Liver (tissue), 9 donors: ENCODE data around the gene IL26. TPM values are rescaled to one million over a fixed set of nuclear protein-coding genes. Genes with fewer than 3 reads are reported as not detected.

Source experiments
- DNase-seq: peaks from one replicate; pipeline ENCODE4 v3.0.0-alpha.2; 2017; ENCODE audit warnings: low spot score
- H3K27ac ChIP-seq, 2 donors: one replicate each; pipeline ENCODE4 v1.7.0; 2013; ENCODE audit warnings: inconsistent platforms in 2 of 2, low read length in 2 of 2, control low read depth in 1 of 2, low read depth in 1 of 2, mild to moderate bottlenecking in 1 of 2
- H3K27me3 ChIP-seq, 4 donors: one replicate each; pipeline versions ENCODE4 v1.6.1 to v1.7.0; 2013; ENCODE audit warnings: low read length in 3 of 4, inconsistent platforms in 1 of 4, mild to moderate bottlenecking in 1 of 4, moderate library complexity in 1 of 4; ENCODE audit not compliant: control insufficient read depth in 4 of 4, insufficient read depth in 4 of 4
- H3K36me3 ChIP-seq, 4 donors: one replicate each; pipeline versions ENCODE4 v1.6.1 to v1.7.0; 2013; ENCODE audit warnings: low read length in 3 of 4, mild to moderate bottlenecking in 3 of 4, low read depth in 1 of 4, moderate library complexity in 1 of 4; ENCODE audit not compliant: control insufficient read depth in 4 of 4, insufficient read depth in 3 of 4
- H3K4me1 ChIP-seq, 4 donors: one replicate each; pipeline versions ENCODE4 v1.6.1 to v1.7.0; 2013; ENCODE audit warnings: low read length in 3 of 4, mild to moderate bottlenecking in 3 of 4, moderate library complexity in 1 of 4; ENCODE audit not compliant: control insufficient read depth in 4 of 4, insufficient read depth in 4 of 4
- H3K4me3 ChIP-seq, 3 donors: one replicate each; pipeline versions ENCODE4 v1.6.1 to v1.7.0; 2013; ENCODE audit warnings: low read length in 3 of 3, control low read depth in 1 of 3, low read depth in 1 of 3, mild to moderate bottlenecking in 1 of 3
- H3K9ac ChIP-seq, 2 donors: one replicate each; pipeline ENCODE4 v1.7.0; 2013; ENCODE audit warnings: low read length in 2 of 2, mild to moderate bottlenecking in 2 of 2, moderate library complexity in 2 of 2, control low read depth in 1 of 2, low read depth in 1 of 2
- H3K9me3 ChIP-seq, 4 donors: one replicate each; pipeline versions ENCODE4 v1.6.1 to v1.7.0; 2013; ENCODE audit warnings: low read length in 3 of 4; ENCODE audit not compliant: control insufficient read depth in 4 of 4
- ATF3 ChIP-seq: IDR thresholded peaks from 2 replicates; pipeline ENCODE4 v1.6.1; 2016; ENCODE audit warnings: antibody characterized with exemption
- CTCF ChIP-seq: fragments of 150-350 bp; IDR thresholded peaks from 2 replicates; pipeline ENCODE4 v1.5.1; 2017; ENCODE audit warnings: improper control_type of control experiment, low read depth, low read length; ENCODE audit not compliant: missing input control
- EGR1 ChIP-seq, 2 donors: IDR thresholded peaks; 2 replicates each; pipeline ENCODE4 v1.6.1; 2016 to 2018; ENCODE audit warnings: antibody characterized with exemption in 2 of 2, low read depth in 2 of 2
- FOXA1 ChIP-seq: IDR thresholded peaks from 2 replicates; pipeline ENCODE4 v1.6.1; 2016; ENCODE audit warnings: antibody characterized with exemption
- FOXA2 ChIP-seq: IDR thresholded peaks from 2 replicates; pipeline ENCODE4 v1.6.1; 2016; ENCODE audit warnings: antibody characterized with exemption
- GABPA ChIP-seq, 2 donors: IDR thresholded peaks in 1 of 2; conservative IDR thresholded peaks in 1 of 2; 2 replicates each; pipeline ENCODE4 v1.6.1; 2016; ENCODE audit warnings: antibody characterized with exemption in 2 of 2, mild to moderate bottlenecking in 1 of 2, moderate library complexity in 1 of 2
- HNF4A ChIP-seq, 2 donors: conservative IDR thresholded peaks; 2 replicates each; pipeline ENCODE4 v1.6.1; 2016; ENCODE audit warnings: antibody characterized with exemption in 2 of 2, mild to moderate bottlenecking in 2 of 2
- HNF4G ChIP-seq: IDR thresholded peaks from 2 replicates; pipeline ENCODE4 v1.6.1; 2016; ENCODE audit warnings: antibody characterized with exemption
- JUND ChIP-seq, 2 donors: IDR thresholded peaks; 2 replicates each; pipeline ENCODE4 v1.6.1; 2016; ENCODE audit warnings: antibody characterized with exemption in 2 of 2
- MAX ChIP-seq: IDR thresholded peaks from 2 replicates; pipeline ENCODE4 v1.6.1; 2016; ENCODE audit warnings: antibody characterized with exemption
- NR2F2 ChIP-seq: IDR thresholded peaks from 2 replicates; pipeline ENCODE4 v1.6.1; 2016; ENCODE audit warnings: antibody characterized with exemption
- RAD21 ChIP-seq, 2 donors: IDR thresholded peaks; 2 replicates each; pipeline ENCODE4 v1.6.1; 2016; ENCODE audit warnings: antibody characterized with exemption in 2 of 2, mild to moderate bottlenecking in 2 of 2
- REST ChIP-seq: IDR thresholded peaks from 2 replicates; pipeline ENCODE4 v1.6.1; 2016; ENCODE audit warnings: antibody characterized with exemption, mild to moderate bottlenecking
- RXRA ChIP-seq, 2 donors: IDR thresholded peaks; 2 replicates each; pipeline ENCODE4 v1.6.1; 2017 to 2018; ENCODE audit warnings: antibody characterized with exemption in 2 of 2, mild to moderate bottlenecking in 1 of 2
- SP1 ChIP-seq: IDR thresholded peaks from 2 replicates; pipeline ENCODE4 v1.6.1; 2018; ENCODE audit warnings: antibody characterized with exemption, mild to moderate bottlenecking
- TAF1 ChIP-seq: conservative IDR thresholded peaks from 2 replicates; pipeline ENCODE4 v1.6.1; 2016; ENCODE audit warnings: antibody characterized with exemption, mild to moderate bottlenecking
- YY1 ChIP-seq: IDR thresholded peaks from 2 replicates; pipeline ENCODE4 v1.6.1; 2016; ENCODE audit warnings: antibody characterized with exemption, mild to moderate bottlenecking
- ZBTB33 ChIP-seq: IDR thresholded peaks from 2 replicates; pipeline ENCODE4 v1.6.1; 2016; ENCODE audit warnings: antibody characterized with exemption
- WGBS: extraction: QIAGEN DNeasy Blood & Tissue Kit; methylation state at CpG from one replicate; pipeline ENCODE4 v1.1.7; 2013; 5-methylcytosine and 5-hydroxymethylcytosine counted together
- polyA plus RNA-seq, 2 donors: library from polyadenylated mRNA; stranded (reverse) in 1 of 2; unstranded in 1 of 2; fragments of 200-250 nt in 1 of 2; fragments of >200 nt in 1 of 2; fragmentation: Nextera tagmentation in 1 of 2; extraction: Ambion mirVana in 1 of 2; gene quantifications; one replicate each; pipeline versions ENCODE4 v1.2.1 to v1.2.3, GENCODE V29; 2013 to 2015
- total RNA-seq, 2 donors: library from RNA; depleted of rRNA; stranded (reverse); fragments of >200 nt; gene quantifications; one replicate each; pipeline ENCODE4 v1.2.3, GENCODE V29; 2014
- donor health status: healthy.
- donor health status: healthy.
- donor health status: healthy.
- donor health status: healthy.
- donor health status: healthy.

Gene IL26
- total and polyA plus RNA-seq, 4 donors: not detected

GRCh38 chr12:68250454-68250853, 24.8 kb upstream of the IL26 start (continued):
- TF ChIP-seq ZBTB33: no peak
- TF ChIP-seq JUND (IDR thresholded peaks at IDR 0.05): no peak
- TF ChIP-seq NR2F2: no peak

GRCh38 chr12:68247785-68248184, 22.2 kb upstream of the IL26 start:
- no peak overlapping the region for H3K4me3 ChIP-seq
- no peaks in the 10 kb centered on the region for H3K4me1 ChIP-seq
- no peaks in the 10 kb centered on the region for H3K36me3 ChIP-seq
- no peak for DNase-seq
- no peaks in the 10 kb centered on the region for H3K9me3 ChIP-seq
- TF ChIP-seq SP1: no peak
- no peak for TF ChIP-seq MAX
- no peak for TF ChIP-seq CTCF
- no peak for TF ChIP-seq EGR1 (IDR thresholded peaks at IDR 0.05; ENCODE audit: low read depth in 2 of 2)
- no peak for TF ChIP-seq GABPA (IDR thresholded peaks at IDR 0.05 in 1 of 2, conservative IDR thresholded peaks at IDR 0.05 in 1 of 2)
- no peak for TF ChIP-seq TAF1
- no peak for TF ChIP-seq YY1
- no peak overlapping the region for H3K27ac ChIP-seq
- H3K9ac ChIP-seq: no peak overlapping the region
- no peaks in the 10 kb centered on the region for H3K27me3 ChIP-seq

- DNase-seq: no peak
- Histone ChIP-seq H3K9me3 (no peaks in the 10 kb centered on the region), H3K27me3 (no peaks in the 10 kb centered on the region), H3K4me3 (no peak overlapping the region), H3K9ac (no peak overlapping the region), H3K27ac (no peak overlapping the region), H3K4me1 (no peaks in the 10 kb centered on the region), H3K36me3 (no peaks in the 10 kb centered on the region)
- no peak for TF ChIP-seq FOXA1
- TF ChIP-seq EGR1 (IDR thresholded peaks at IDR 0.05; ENCODE audit: low read depth in 2 of 2): no peak
- no peak for TF ChIP-seq MAX
- TF ChIP-seq REST: no peak
- TF ChIP-seq TAF1: no peak
- TF ChIP-seq SP1: no peak
- TF ChIP-seq YY1: no peak
- TF ChIP-seq JUND (IDR thresholded peaks at IDR 0.05): no peak
- no peak for TF ChIP-seq RAD21 (IDR thresholded peaks at IDR 0.05)
- TF ChIP-seq NR2F2: no peak
- TF ChIP-seq CTCF: no peak
- no peak for TF ChIP-seq HNF4G
- no peak for TF ChIP-seq HNF4A (conservative IDR thresholded peaks at IDR 0.05)
- no peak for TF ChIP-seq RXRA (IDR thresholded peaks at IDR 0.05)
- TF ChIP-seq ATF3: no peak
- no peak for TF ChIP-seq GABPA (IDR thresholded peaks at IDR 0.05 in 1 of 2, conservative IDR thresholded peaks at IDR 0.05 in 1 of 2)
- TF ChIP-seq ZBTB33: no peak
- TF ChIP-seq FOXA2: no peak
- 95% methylated on average over 6 of the region's 6 CpGs for WGBS
Measured at GRCh38 chr12:68246350-68246749, 20.7 kb upstream of the IL26 start.
